ENCODE measurements around the gene ERRFI1.

The ERRFI1 gene

DNA sequence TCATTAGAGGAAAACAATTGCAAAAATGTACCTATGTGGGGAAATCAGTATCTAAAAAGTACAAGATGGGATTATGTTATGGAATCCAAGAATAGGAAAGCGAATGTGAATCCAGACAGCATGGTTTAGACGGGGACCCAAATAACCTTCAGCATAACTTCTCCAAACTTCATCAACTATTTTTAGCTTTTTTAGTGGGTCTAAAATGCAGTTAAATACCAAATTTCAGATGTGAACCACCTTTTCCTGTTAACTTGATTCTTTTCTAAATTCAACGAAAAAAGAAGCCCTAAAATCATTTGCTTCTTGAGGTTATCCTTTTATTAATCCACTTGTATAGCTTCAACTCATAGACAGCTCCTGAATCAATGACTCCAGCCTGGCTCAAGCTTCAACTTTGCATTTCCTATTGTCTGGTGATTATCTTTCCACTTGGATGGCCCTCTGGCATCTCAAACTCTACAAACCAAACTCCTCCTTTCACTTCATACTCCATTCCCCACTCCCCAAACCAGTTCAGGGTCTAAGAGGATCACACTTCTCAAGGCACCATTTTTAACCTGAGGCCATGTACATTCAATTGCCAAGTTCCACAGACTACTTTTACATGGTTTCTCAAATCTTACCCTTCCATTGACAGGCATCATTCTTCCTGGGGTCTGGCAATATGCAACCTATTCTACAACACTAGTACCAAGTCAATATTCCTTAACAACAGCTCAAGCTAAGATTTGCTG, 7.4 kb downstream of the ERRFI1 start:
- DNase-seq: no peak

DNA sequence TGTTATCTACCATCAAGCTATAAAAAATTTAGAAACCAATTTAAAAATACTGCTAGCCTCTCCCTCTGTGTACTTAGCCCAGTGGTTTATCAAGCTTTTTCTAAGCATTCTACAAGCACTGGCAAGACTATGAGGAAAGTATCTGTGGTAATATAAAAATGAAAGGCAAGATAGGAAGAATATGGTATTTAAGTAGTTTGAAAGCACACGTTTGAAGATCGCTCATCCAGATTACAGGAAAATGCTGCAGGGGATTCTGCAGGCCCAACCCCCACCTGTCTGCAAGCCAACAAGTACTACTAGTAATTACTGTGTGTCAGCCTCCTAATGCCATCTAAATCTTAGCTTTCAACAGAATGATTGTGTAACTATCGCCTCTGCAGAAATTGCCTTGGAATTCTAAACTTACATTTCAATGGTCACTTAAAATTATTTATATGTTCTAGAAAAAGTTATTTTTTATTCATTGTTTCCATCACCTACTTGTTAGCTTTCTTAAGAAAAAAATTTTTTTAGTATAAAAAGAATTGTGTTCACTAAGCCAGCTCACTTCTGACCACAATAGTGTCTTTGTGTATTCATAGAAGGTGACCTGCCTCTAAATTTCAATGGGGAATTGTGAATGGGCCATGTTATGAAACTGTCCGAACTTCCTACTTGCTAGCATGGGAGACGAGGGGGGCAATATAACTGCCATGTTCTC, 8.5 kb downstream of the ERRFI1 start:
- no peak for DNase-seq

DNA sequence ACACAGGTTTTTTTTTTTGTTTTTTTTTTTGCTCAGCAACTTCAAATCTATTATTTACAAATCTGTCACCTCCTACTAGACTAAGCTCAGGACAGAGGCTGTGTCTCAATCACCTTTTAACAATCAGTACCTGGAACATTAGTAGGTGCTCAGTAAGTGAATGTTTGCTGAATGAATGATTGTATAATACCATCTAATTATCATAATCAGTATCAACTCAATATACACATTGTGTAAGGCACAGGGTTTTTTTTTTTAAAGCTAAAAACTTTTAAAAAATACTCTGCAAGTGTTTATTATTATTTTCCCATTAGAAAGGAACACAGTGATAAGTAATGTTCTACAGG, 9.2 kb downstream of the ERRFI1 start:
- DNase-seq: no peak

DNA sequence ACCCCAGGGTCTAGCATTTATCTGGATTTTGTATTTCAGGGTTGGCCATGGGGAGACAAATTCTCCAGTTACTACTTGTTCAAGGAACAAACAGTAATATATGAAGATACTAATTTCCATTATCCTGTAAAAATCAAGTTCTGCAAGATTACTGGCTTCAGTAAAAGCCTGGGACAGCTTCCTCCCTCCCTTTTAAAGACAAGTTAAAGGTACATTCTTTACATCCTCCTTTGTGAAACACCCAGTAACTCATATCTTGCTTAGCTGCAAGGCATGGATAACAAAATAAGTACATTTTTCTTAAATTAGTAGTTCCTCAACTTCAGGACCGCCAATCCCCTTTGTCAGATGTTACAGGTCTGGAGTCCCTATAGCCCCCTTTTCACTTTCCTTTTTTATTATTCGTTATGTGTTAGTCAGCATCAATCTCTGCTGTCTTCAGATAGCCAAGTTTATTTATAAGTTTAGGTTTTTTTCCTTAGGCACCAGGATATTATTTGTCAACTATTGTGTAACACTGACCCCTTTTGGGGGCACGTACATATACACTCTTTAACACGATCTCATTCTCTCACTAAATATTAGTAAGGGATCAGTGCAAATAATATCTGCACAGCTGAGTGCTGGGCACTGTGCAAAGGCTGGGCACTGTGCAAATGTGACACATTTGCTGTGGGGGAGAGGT, 9.8 kb downstream of the ERRFI1 start:
- no peak for DNase-seq

DNA sequence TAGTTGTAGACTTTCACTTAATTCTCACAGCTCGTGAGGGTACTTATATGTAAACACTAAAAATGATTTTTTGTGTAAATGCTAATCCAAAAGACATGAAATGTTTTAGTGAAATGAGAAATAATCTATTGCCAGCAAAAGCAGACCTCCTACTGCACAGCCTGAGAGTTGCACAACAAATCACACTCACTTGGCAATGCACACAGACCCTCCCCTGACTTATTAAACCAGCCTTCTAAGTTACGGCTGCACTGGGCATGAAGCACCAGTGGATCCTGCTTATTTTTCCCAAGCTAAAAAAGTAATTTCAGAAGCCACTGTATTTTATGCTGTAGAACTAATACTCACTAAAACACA, 10.3 kb downstream of the ERRFI1 start:
- no peak for DNase-seq

DNA sequence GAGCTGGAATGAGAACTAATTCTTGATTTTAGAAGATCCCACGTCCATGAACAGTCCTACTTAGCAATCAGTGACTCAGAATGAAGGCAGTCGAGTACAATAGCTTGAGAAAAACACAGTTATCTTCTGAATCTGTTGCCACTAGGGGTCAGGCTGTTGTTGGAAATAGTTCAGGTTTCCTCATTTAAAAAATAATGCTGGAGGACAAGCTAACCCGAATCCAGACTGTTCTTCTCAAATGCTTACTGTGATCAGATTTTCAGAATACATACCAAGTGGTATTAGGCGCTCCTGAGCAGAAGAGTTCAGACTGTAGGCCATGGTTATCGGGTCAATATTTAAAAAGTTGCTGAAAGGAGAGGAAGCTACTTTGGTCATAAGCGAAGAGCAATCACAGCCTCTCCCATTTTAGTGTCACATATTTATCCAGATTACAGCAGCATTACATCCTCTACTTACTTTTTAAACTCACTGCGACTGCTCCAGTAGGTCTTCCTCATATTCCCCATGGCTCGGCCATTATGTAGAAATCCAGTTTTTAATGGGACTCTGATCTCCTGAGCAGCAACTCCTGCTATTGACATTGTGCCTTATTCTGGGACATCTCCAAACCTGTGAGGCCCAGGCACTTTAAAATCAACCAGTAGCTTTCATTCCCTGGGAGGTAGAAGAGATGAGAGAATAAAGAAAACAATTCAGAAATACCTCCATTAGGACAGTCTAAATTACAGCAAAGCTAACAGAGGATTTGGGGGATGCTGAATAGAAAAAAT, 10.9 kb downstream of the ERRFI1 start:
- DNase-seq: peak in 4 of 6 experiments; percentile 10 to 65 (median 48)

DNA sequence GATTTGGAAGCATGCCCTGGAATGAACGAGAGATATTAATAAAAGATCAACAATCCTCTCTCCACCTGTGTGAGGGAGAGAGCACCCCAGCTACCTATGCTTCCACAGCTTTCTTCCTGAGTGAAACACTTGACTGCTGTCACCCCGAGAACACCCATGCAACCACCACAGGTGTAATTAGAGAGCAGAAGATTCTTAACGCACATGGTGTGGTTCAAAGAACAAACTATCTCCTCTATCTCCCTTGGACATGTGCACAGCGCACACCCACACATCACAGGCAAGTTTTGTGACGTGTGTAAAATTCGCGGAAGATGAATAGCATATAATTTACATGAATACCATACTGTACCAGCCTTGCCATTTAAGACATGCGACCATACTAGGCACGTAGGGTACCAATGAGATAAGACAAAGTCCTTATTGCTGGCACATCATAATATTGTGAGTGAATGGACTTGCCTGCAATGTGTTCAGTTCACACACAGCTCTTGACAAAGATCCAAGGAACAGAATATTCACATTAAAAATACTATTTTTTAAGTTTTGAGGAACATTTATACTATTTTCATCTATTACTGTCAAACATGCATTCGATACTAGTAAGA, 11.6 kb downstream of the ERRFI1 start:
- no peak for DNase-seq

DNA sequence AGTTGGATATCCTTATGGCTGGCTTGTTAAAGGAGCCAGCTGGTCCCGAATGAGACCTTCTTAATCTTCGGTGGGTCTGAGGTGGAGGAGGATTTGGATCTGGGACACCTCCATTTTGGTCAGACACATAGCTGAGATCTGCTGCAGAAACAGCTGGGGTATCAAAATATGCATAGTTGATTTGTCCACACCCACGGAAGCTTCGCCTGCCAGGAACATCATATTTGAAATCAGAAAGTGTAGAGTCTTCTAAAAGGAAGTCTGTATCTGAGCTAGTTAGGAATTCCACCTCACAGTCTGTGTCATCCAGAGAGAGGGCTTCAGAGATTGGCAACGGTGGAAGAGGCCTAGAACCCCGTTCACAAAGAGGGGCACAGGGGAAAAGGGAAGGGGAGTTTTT, 12.3 kb downstream of the ERRFI1 start:
- DNase-seq: no peak

DNA sequence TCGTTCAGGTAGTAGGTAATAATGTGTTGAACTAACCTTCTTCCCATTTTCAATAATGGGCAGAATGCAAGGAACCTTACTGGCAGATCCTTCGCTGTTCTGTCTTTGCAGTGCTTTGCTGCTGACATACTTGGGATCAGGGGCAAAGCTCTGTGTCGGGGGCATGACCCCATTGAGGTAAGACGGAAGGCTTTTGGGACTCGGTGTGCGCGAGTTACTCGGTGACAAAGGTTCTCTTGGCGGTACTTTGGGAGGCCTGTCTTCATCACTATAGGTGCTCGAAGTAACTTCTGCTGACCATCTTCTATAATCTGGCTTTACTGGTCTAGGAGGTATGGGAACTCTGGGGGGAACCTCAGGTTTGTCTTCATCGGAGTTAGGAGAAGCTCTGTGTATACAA, 12.7 kb downstream of the ERRFI1 start:
- DNase-seq: no peak

DNA sequence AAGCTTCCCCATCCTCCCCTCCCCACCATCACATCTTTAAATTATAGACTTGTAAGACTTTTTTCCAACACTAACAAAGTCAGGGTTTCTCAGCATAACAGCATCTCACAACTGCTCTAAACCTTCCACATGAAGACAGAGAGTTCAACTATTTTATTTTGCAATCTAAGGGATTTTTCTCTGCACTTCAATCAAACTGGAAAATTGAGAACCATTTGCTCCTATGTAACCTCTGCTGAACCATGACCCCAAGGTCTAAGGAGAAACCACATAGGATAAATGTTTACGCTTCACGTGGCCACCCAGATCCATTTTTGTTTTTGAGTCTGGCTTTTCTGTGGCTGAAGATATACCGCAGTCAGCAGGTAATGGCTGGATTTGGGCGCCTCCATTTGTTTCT, 13.2 kb downstream of the ERRFI1 start:
- no peak for DNase-seq

DNA sequence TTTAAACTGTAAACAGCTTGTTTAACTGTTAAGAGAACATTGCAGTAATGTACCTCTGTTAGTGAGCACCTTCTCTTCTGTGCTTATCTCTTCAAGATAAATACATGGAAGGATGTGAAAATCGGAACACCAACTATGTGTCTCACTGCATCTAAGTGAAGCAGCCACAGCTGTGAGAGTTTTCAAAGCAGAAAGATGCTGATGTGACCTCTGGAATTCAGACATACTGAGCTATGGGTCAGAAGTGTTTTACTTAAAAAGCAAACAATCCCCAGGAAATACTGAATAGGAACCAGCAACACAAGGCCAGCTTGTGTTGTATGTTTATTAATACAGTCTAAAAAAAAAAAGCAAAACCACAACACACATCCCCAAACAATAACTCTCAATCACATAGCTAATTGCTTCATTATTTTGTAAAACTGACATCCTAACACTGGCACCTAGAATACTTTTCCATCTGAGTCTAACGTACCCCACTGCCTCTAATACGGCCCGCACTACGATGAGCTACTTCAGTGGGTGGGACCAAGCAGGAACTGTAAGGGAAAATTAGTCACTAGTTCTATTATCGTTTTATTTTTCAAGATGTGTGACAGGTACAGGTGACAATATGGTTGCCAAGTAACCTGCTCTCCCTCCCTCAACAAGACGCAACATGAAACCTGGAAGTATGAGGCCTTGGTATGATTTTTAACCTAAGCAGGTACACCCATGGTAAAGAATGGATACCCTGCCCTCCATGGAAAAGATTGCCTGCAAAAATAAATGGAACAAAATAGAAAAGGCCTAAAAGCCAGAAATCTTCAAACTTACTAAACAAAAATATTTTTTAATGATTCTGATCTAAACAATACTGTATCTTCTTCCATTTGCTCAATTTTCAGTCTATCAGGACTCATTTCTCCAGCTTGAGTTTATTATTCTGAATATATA, 13.9 kb downstream of the ERRFI1 start:
- no peak for DNase-seq

DNA sequence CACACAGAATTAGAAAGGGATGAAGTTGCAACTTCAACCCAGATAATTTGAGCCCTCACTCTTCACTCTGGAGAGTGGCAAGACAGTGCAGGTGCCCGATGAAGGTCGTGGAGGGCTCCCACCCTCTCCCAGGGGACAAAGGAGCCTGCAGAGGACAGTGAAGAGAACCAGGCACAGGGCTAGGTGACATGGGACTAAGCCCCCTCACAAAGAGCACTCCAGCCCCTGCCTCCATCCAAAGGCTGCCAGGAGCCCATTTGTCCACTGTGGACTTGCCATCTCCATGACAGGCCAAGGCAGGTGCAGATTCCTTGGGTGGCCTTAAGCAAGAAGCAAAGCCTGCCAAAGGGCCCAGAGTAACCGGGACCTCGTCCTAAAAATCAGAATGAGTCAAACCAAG, 15.1 kb downstream of the ERRFI1 start:
- no peak for DNase-seq

DNA sequence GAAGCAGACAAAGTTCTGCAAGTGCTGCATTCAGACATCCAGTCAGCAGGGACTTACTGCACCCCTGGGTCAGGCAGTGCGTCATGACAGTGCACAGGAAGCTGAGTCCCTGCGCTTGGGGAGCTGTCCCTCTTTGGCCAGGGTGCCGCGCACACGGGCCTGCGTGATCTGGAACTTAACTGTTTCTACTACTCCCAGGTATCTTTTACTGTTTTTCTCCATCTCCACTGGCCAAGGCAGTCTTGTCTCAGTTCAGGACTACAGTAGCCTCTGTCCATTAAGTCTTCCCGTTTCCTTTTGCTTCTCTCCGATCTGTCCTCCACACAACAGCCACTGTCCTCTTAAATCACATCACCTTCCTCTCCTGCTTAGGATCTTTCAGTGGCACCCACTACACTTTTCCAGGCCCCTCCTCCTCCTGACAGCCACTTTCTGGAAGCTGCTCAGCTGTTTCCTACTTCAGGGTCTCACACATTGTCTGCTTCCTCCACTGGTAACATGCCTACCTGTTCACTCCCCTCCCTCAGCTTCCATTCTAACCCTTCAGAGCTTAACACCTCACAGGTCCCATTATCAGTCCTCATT, 15.9 kb downstream of the ERRFI1 start:
- DNase-seq: no peak

DNA sequence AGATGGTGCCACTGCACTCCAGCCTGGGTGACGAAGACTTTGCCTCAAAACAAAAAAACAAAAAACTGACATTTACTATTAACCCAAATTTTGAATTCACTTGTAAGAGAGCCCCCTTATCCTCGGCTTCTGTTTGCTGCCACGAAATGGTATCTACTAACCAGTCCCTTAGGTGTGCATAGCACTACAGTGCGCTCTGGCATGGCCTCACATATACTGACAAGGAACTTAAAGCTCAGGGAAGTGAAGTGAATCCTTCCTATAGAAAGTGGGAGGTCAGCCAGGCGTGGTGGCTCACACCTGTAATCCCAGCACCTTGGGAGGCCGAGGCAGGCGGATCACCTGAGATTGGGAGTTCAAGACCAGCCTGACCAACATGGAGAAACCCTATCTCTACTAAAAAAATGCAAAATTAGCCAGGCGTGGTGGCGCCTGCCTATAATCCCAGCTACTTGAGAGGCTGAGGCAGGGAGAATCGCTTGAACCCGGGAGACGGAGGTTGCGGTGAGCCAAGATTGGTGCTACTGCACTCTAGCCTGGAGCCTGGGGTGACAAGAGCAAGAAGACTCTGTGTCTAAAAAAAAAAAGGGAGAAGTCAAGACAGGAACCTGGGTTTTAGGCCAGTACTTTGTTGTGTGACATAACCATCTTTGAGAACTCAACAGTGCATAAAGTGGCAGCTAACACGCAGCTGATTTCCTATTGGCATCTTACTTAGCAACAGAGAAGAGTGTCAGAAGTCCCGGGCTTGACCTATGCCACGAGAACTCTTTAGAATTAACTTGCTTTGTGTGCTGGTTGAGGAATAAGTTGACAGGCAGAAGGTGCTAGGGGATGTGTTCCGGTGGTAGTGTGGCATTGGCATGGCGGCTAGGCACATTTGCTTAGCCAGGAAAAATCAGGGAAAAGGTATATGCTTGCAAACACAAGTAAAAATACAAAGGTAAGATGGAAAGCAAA, 16.8 kb downstream of the ERRFI1 start:
- no peak for DNase-seq

DNA sequence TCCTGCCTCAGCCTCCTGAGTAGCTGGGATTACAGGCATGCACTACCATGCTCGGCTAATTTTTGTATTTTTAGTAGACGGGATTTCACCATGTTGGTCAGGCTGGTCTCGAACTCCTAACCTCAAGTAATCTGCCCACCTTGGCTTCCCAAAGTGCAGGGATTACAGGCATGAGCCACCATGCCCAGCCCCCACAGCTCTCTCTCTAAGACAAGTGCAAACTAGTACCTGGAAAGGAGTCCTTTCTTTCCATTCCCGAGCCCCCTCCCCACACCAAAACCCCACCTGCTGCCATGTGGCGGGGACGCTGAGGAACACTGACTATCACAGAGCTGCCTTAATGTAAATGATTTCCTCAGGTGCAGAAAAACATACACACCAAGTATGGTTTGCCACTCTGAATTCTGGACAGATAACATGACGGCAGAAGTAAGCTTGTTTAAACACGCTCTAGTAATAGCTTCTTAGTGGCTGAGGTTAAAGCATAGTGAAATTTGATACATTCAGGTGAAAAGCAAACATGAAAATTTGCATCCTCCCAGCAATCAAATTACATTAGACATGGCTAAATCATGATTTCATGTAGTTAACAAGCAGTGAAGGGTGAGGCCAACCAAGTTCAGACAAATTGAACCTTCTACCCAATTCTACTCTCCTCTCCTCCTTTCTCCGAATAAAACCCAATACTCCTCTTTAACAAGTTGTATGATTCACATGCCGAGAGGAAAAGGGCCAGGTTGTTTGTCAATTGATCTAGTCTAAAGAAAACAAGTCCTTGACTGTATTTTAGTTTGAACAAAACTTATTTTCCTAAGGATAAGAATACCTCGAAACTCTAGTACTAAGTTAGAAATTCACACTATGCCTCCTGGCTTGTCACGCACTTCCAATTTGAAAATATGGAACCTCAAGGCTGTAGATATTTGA, 19.8 kb downstream of the ERRFI1 start:
- no peak for DNase-seq

DNA sequence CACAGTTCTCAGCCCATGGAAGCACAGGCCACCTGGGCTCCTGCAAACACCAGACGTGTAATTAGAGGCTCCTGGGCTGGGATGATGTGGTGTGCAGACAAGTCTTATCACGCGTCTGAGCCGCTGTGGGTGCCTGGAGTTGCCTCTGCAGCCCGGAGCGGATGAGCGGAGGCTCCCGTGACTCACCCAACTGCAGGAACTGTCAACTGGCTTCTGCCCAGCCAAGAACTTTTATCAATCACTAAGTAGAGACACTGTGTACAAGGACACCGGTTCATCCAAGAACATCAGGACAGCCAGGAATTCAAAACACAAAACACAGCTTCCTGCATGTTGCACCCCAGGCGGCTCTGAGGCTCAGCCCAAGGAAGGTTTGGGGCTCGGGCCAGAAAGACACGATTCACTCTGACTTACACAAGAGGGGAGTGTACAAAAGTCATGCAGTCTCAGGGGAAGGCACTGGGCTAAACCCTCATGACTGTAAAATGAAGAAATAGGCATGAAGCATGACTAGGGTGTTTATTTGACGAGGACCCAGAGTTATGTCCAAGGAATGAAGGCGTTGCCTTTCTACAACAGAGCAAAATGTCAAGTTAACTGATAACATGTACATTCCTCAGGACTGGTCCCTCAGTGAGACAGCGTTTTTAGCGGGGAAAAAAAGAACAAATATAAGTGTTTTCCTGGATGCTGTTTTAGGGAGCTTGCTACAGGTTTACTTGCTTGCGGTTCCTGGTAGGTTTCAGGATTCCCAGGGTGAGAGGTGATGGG, 21.1 kb downstream of the ERRFI1 start:
- DNase-seq: no peak

DNA sequence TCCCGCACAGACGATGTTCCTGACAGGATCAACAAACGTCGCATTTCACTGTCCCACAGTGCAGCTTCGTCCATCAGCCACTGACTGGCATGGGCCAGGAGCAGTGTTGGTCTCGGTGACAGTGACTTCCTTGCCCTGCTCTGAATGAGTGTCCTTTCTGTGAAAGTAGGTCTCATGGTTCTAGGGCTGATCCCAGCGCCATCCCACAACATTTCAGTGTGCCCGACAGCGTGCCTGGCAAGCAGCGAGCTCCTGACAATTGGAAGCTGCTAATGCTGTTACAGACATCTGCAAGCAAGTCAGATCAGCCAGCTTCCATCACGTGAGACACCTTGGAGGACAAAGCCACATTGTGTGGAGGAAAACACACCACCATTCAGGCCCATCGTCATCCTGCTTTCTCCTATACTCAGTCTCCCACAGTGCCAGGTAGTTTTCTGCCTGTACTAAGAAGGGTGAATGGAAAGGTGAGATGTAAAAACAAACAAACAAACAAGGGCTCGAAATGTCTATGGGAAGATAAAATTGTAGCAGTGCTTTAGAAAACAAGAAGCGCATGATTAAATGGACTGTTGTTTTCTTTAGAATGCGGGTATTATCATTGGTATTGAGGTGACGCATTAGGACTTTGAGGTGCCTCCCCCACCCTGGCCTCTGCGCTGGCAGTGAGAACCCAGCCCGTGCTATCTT, 21.9 kb downstream of the ERRFI1 start:
- no peak for DNase-seq

Measured in stimulated activated naive CD4-positive, alpha-beta T cell (primary cell).